K562 (cell line): ENCODE results near the gene PPP1R9B. TPM values are rescaled to one million over a fixed set of nuclear protein-coding genes. Genes with fewer than 3 reads are reported as not detected.
A peak's percentile ranks its signal among the peaks of the same experiment; 100 is the strongest.

Source experiments
- DIDO1 ChIP-seq: fragments of 450-650 bp; IDR thresholded peaks from 2 replicates; pipeline ENCODE4 v1.6.1; 2016; ENCODE audit warnings: low read depth, missing biosample characterization, missing genetic modification characterization
- EGR1 ChIP-seq: fragments of 450-650 bp; conservative IDR thresholded peaks from 2 replicates; pipeline ENCODE4 v1.6.1; 2017; ENCODE audit warnings: mild to moderate bottlenecking
- MAFG ChIP-seq: fragments of 450-650 bp; conservative IDR thresholded peaks from 2 replicates; pipeline ENCODE4 v1.6.1; 2016; ENCODE audit warnings: missing genetic modification characterization, missing compliant biosample characterization
- MEF2D ChIP-seq: conservative IDR thresholded peaks from 2 replicates; pipeline ENCODE4 v1.6.1; 2016; ENCODE audit warnings: low read depth, missing genetic modification characterization, missing compliant biosample characterization
- MEIS2 ChIP-seq: fragments of 450-650 bp; IDR thresholded peaks from 2 replicates; pipeline ENCODE4 v1.6.1; 2014; ENCODE audit warnings: mild to moderate bottlenecking; ENCODE audit not compliant: partially characterized antibody
- MGA ChIP-seq: fragments of 450-650 bp; IDR thresholded peaks from 2 replicates; pipeline ENCODE4 v1.6.1; 2016; ENCODE audit warnings: mild to moderate bottlenecking, moderate library complexity
- RBM39 ChIP-seq: fragments of 200-400 bp; formaldehyde crosslinking; optimal IDR thresholded peaks from 2 replicates; pipeline ENCODE3; 2018; ENCODE audit warnings: low read depth, low read length
- ZBTB49 ChIP-seq: sonication (generic); formaldehyde crosslinking; IDR thresholded peaks from 2 replicates; pipeline ENCODE4 v1.8.0; 2022; ENCODE audit warnings: missing genetic modification reagents, mild to moderate bottlenecking, borderline replicate concordance
- ZNF175 ChIP-seq: fragments of 200-800 bp; sonication (Bioruptor generic); IDR thresholded peaks from 2 replicates; pipeline ENCODE4 v1.6.1; 2016; ENCODE audit warnings: low read depth, mild to moderate bottlenecking, missing genetic modification characterization, missing compliant biosample characterization
- ZNF253 ChIP-seq: fragments of 250-450 bp; sonication (Bioruptor Pico); conservative IDR thresholded peaks from 2 replicates; pipeline ENCODE4 v1.6.1; 2021; ENCODE audit warnings: mild to moderate bottlenecking
- ZNF444 ChIP-seq: fragments of 250-450 bp; sonication (Bioruptor Pico); IDR thresholded peaks from 2 replicates; pipeline ENCODE4 v1.4.0; 2020; ENCODE audit warnings: mild to moderate bottlenecking, moderate library complexity
- ZNF584 ChIP-seq: fragments of 200-800 bp; sonication (Bioruptor generic); IDR thresholded peaks from 2 replicates; pipeline ENCODE4 v1.6.1; 2016; ENCODE audit warnings: low read depth, mild to moderate bottlenecking, missing genetic modification characterization, missing compliant biosample characterization
- ZNF695 ChIP-seq: fragments of 450-650 bp; formaldehyde crosslinking; IDR thresholded peaks from 2 replicates; pipeline ENCODE4 v1.4.0; 2020; ENCODE audit warnings: mild to moderate bottlenecking, moderate library complexity
- polyA plus RNA-seq, 8 experiments: library from polyadenylated mRNA; depleted of rRNA in 4 of 8; stranded (reverse) in 5 of 8; unstranded in 3 of 8; fragments of >200 nt; fragmentation: Nextera tagmentation in 2 of 8; fragmentation: Illumina TruSeq in 1 of 8; extraction: Ambion mirVana in 2 of 8; extraction: Trizol in 1 of 8; gene quantifications; 2 replicates each; pipeline versions ENCODE4 v1.2.1 to v1.2.3, GENCODE V29; 2011 to 2014; ENCODE audit warnings: inconsistent platforms in 1 of 8, missing spikeins in 1 of 8
- total RNA-seq, 7 experiments: library from RNA; depleted of rRNA in 6 of 7; stranded (reverse); fragments of >200 nt in 6 of 7; fragmentation: Illumina TruSeq in 2 of 7; extraction: Trizol in 2 of 7; gene quantifications; 2 replicates each; pipeline versions ENCODE4 v1.2.1 to v1.2.3, GENCODE V29; 2011 to 2021; ENCODE audit warnings: low replicate concordance in 1 of 7

PPP1R9B gene
- total and polyA plus RNA-seq, 9 of the 15 experiments (the other 6 are each of a cell fraction or from before 2014, with no cell fraction given), result 0.10 to 63.5 (median 24.7) TPM

- TF ChIP-seq MGA, result peak; percentile 41
- TF ChIP-seq ZNF444 (CRISPR knock-in tag), result no peak
- TF ChIP-seq EGR1, result peak; percentile 92
- TF ChIP-seq ZNF584 (CRISPR knock-in tag), result no peak
- no peak for TF ChIP-seq ZNF175 (CRISPR knock-in tag)
- no peak for TF ChIP-seq MEF2D (tag)
- no peak for TF ChIP-seq ZNF695 (CRISPR knock-in tag)
- TF ChIP-seq RBM39, result no peak
- no peak for TF ChIP-seq DIDO1
- no peak for TF ChIP-seq MAFG (tag)
- peak; percentile 69 for TF ChIP-seq MEIS2
- TF ChIP-seq ZNF253, result no peak
- TF ChIP-seq ZBTB49 (CRISPR knock-in tag), result no peak
Observed at GRCh38 chr17:50161023-50161910, 10.8 kb upstream of the PPP1R9B start (continued).
